ENCODE data around the gene TSPAN33. TPM values are rescaled to one million over a fixed set of nuclear protein-coding genes. Genes with fewer than 3 reads are reported as not detected.

TSPAN33 gene
- total and polyA plus RNA-seq, 10 of the 15 experiments (the other 5 are each of a cell fraction or from before 2014, with no cell fraction given), result 12.0 to 123 (median 86.3) TPM

DNA sequence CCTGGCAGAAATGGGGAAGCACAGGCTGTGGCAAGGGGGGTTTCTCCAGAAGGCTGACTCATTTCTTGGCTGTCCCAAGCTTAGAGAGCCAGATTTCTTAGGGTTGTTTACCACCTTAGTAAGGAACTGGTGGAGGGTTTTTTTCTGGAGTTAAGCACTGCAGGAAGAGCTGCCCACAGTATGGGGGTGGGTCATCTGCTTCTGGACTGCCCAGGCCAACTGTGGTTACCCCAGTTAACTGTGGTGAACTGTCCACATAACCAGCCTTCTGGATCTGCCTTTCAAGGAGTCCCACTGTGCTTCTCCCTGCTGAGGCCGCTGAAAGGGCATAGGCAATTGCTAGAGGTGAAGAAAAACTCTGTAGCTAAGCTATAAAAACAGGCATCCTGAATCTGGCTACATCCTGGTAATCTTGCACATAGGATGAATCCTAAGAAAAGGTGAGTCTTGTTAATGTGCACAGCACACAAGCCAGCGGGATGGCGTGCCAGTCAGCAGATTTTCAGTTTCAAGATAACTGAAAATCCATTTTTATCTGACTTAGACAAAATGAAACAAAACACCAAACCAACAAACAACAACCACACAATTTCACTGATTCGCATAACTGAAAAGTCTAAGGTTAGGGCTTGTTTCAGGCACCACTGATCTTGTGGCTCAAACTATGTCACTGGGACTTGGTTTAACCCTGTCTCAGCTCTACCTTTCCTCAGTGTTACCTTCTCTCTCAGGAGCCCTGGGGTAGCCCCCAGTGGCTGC, 21.6 kb upstream of the TSPAN33 start:
- no peaks in the 10 kb centered on the region for H3K27me3 ChIP-seq (replicated peaks in 1 of 2; ENCODE audit: control insufficient read depth in 2 of 2, insufficient read depth in 2 of 2, low read length in 1 of 2)
- in situ Hi-C loops (cut with MboI), result no loop called here
- no peaks in the 10 kb centered on the region for H3K79me2 ChIP-seq (ENCODE audit: control insufficient read depth, insufficient read depth, low read length)
- peak overlapping the region; percentile 65 for H2AFZ ChIP-seq (ENCODE audit: control insufficient read depth, low read depth, low read length)
- ATAC-seq, result peak; percentile 91
- CTCF ChIA-PET, result interaction anchor here (0.8 to 3.2 kb wide), 13 partner anchors 11 to 96 kb away, joined by 3 to 12 read pairs (median 5); partner anchors contain the start of gene TSPAN33
- WGBS (ENCODE audit: insufficient coverage, insufficient replicate concordance, low lambda C conversion rate, missing lambda C conversion rate), result 1% methylated on average over 4 of the region's 4 CpGs
- peaks cover 24% of the 10 kb centered on the region for H3K9me3 ChIP-seq (replicated peaks; ENCODE audit: control insufficient read depth, insufficient read depth, low read length)
- peaks cover 36% of the 10 kb centered on the region for H3K4me1 ChIP-seq (ENCODE audit: control insufficient read depth, insufficient read depth, low read length)
- intact Hi-C loops (cut with micrococcal nuclease; ENCODE audit: unreplicated experiment), result loop anchor here (1.0 to 2.0 kb wide), 3 partner anchors 23 to 44 kb away; no protein-coding TSS in a partner anchor
- RAD21 ChIA-PET (ENCODE audit: unreplicated experiment), result interaction anchor here (1.0 to 2.5 kb wide), 16 partner anchors 12 to 168 kb away, joined by 3 to 23 read pairs (median 6); partner anchors contain the start of genes AHCYL2 and TSPAN33
- SMC1A ChIA-PET (ENCODE audit: uncharacterized antibody, unreplicated experiment), result interaction anchor here (0.7 to 3.4 kb wide), 22 partner anchors 9 to 225 kb away, joined by 3 to 28 read pairs (median 6); partner anchors contain the start of gene TSPAN33
- H3K27ac ChIP-seq (ENCODE audit: control insufficient read depth, insufficient read depth), result peak overlapping the region; percentile 96
- no TSS peak for BruUV-seq (replicated peaks)
- peak; percentile 95 for DNase-seq (ENCODE audit: low read depth, low spot score)
- H4K20me1 ChIP-seq (ENCODE audit: control insufficient read depth, insufficient read depth), result no peaks in the 10 kb centered on the region
- H3K36me3 ChIP-seq (ENCODE audit: control insufficient read depth in 2 of 2, insufficient read depth in 2 of 2, low read length in 1 of 2), result no peaks in the 10 kb centered on the region
- peak overlapping the region; percentile 43 for H3K4me3 ChIP-seq
- H3K9ac ChIP-seq (ENCODE audit: control insufficient read depth, insufficient read depth, low read length), result peak overlapping the region; percentile 64
- peak overlapping the region; percentile 84 for H3K4me2 ChIP-seq (ENCODE audit: control insufficient read depth, insufficient read depth)
- POLR2A ChIA-PET, result interaction anchor here (0.5 to 2.0 kb wide), 16 partner anchors 13 to 189 kb away, joined by 3 to 12 read pairs (median 5); no protein-coding TSS in a partner anchor
- peak; percentile 99 for FAIRE-seq
- TF ChIP-seq RBBP5 (conservative IDR thresholded peaks at IDR 0.05) (no peak; the same call in 1 of the 2 replicates), BACH1 (IDR thresholded peaks at IDR 0.05; ENCODE audit: borderline replicate concordance) (peak; percentile 38; the same call in 1 of the 2 replicates), BMI1 (IDR thresholded peaks at IDR 0.05; ENCODE audit: borderline replicate concordance) (peak; percentile 38; the same call in 1 of the 2 replicates), NR2C1 (IDR thresholded peaks at IDR 0.05) (no peak), ZNF217 (IDR thresholded peaks at IDR 0.05) (peak; percentile 16; the same call in 1 of the 2 replicates), JUNB (IDR thresholded peaks at IDR 0.05) (peak; percentile 90), TCF12 (IDR thresholded peaks at IDR 0.05; ENCODE audit: low read depth, low read length) (peak; percentile 71), BHLHE40 (IDR thresholded peaks at IDR 0.05; ENCODE audit: borderline replicate concordance in 1 of 2, low read depth in 2 of 2, low read length in 1 of 2) (peak; percentile 79 to 83), PML (IDR thresholded peaks at IDR 0.05; ENCODE audit: low read length) (peak; percentile 92), NBN (IDR thresholded peaks at IDR 0.05) (peak; percentile 65), NFXL1 (IDR thresholded peaks at IDR 0.05; ENCODE audit: borderline replicate concordance) (no peak), MTA3 (IDR thresholded peaks at IDR 0.05; ENCODE audit: borderline replicate concordance, low read length) (peak; percentile 99), ZNF622 (IDR thresholded peaks at IDR 0.05) (no peak), ZNF207 (IDR thresholded peaks at IDR 0.05; ENCODE audit: borderline replicate concordance) (peak; percentile 75; the same call in 1 of the 2 replicates), RAD51 (IDR thresholded peaks at IDR 0.05) (no peak; the same call in 1 of the 2 replicates), SIX5 (IDR thresholded peaks at IDR 0.05; ENCODE audit: low read depth, low read length, severe bottlenecking) (no peak), CHD4 (IDR thresholded peaks at IDR 0.05) (no peak), RAD21 (IDR thresholded peaks at IDR 0.05; ENCODE audit: insufficient read depth, low read depth, low read length) (no peak), BCL11A (IDR thresholded peaks at IDR 0.05; ENCODE audit: low read depth, low read length) (peak; percentile 94), NRF1 (conservative IDR thresholded peaks at IDR 0.05; ENCODE audit: low read depth, low read length) (no peak), POLR2AphosphoS5 (IDR thresholded peaks at IDR 0.05; ENCODE audit: low read length) (peak; percentile 45; the same call in 1 of the 2 replicates), IRF4 (IDR thresholded peaks at IDR 0.05; ENCODE audit: low read depth, low read length) (peak; percentile 89)
- TF ChIP-seq, protein P1, sequence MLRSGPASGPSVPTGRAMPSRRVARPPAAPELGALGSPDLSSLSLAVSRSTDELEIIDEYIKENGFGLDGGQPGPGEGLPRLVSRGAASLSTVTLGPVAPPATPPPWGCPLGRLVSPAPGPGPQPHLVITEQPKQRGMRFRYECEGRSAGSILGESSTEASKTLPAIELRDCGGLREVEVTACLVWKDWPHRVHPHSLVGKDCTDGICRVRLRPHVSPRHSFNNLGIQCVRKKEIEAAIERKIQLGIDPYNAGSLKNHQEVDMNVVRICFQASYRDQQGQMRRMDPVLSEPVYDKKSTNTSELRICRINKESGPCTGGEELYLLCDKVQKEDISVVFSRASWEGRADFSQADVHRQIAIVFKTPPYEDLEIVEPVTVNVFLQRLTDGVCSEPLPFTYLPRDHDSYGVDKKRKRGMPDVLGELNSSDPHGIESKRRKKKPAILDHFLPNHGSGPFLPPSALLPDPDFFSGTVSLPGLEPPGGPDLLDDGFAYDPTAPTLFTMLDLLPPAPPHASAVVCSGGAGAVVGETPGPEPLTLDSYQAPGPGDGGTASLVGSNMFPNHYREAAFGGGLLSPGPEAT (IDR thresholded peaks at IDR 0.05; ENCODE audit: low read depth), result peak; percentile 91
- TF ChIP-seq, protein P2, sequence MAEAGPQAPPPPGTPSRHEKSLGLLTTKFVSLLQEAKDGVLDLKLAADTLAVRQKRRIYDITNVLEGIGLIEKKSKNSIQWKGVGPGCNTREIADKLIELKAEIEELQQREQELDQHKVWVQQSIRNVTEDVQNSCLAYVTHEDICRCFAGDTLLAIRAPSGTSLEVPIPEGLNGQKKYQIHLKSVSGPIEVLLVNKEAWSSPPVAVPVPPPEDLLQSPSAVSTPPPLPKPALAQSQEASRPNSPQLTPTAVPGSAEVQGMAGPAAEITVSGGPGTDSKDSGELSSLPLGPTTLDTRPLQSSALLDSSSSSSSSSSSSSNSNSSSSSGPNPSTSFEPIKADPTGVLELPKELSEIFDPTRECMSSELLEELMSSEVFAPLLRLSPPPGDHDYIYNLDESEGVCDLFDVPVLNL (IDR thresholded peaks at IDR 0.05; ENCODE audit: low read depth, low read length), result no peak

Measured in GM12878 (cell line).